Measurements from ENCODE around the gene PDXK. TPM values are rescaled to one million over a fixed set of nuclear protein-coding genes. Genes with fewer than 3 reads are reported as not detected.

PDXK gene
- total and polyA plus RNA-seq, 9 of the 15 experiments (the other 6 are each of a cell fraction or from before 2014, with no cell fraction given), result 5.6 to 162 (median 76.5) TPM

DNA sequence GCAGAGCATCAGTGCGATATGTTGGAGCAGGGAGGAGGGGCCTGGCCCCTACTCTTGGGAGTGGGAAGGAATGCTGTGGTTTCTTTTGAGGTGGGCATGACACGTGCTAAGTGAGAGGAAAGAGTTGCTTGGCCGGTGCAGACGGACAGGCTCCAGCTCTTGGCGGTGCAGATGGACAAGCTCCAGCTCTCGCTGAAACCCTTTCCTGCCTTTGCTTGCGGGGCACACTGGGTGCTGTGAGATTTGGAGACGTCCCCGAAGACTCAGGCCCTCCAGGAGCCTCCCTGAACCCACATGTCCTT, 15.9 kb downstream of the PDXK start (continued):
- TF ChIP-seq, protein P1, sequence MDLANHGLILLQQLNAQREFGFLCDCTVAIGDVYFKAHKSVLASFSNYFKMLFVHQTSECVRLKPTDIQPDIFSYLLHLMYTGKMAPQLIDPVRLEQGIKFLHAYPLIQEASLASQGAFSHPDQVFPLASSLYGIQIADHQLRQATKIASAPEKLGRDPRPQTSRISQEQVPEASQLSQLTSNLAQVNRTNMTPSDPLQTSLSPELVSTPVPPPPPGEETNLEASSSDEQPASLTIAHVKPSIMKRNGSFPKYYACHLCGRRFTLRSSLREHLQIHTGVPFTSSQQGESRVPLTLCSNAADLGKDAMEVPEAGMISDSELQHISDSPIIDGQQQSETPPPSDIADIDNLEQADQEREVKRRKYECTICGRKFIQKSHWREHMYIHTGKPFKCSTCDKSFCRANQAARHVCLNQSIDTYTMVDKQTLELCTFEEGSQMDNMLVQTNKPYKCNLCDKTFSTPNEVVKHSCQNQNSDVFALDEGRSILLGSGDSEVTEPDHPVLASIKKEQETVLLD (IDR thresholded peaks at IDR 0.05), result no peak
- TF ChIP-seq, protein P2, sequence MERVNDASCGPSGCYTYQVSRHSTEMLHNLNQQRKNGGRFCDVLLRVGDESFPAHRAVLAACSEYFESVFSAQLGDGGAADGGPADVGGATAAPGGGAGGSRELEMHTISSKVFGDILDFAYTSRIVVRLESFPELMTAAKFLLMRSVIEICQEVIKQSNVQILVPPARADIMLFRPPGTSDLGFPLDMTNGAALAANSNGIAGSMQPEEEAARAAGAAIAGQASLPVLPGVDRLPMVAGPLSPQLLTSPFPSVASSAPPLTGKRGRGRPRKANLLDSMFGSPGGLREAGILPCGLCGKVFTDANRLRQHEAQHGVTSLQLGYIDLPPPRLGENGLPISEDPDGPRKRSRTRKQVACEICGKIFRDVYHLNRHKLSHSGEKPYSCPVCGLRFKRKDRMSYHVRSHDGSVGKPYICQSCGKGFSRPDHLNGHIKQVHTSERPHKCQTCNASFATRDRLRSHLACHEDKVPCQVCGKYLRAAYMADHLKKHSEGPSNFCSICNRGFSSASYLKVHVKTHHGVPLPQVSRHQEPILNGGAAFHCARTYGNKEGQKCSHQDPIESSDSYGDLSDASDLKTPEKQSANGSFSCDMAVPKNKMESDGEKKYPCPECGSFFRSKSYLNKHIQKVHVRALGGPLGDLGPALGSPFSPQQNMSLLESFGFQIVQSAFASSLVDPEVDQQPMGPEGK (CRISPR knock-in tag; IDR thresholded peaks at IDR 0.05; ENCODE audit: borderline replicate concordance), result no peak
- TF ChIP-seq CBX3 (IDR thresholded peaks at IDR 0.05; ENCODE audit: borderline replicate concordance in 1 of 2, low read length in 2 of 2), result no peak
- no peak for TF ChIP-seq DNMT1 (IDR thresholded peaks at IDR 0.05)
- TF ChIP-seq KDM4B (IDR thresholded peaks at IDR 0.05; ENCODE audit: borderline replicate concordance in 2 of 2, low read depth in 1 of 2), result no peak

DNA sequence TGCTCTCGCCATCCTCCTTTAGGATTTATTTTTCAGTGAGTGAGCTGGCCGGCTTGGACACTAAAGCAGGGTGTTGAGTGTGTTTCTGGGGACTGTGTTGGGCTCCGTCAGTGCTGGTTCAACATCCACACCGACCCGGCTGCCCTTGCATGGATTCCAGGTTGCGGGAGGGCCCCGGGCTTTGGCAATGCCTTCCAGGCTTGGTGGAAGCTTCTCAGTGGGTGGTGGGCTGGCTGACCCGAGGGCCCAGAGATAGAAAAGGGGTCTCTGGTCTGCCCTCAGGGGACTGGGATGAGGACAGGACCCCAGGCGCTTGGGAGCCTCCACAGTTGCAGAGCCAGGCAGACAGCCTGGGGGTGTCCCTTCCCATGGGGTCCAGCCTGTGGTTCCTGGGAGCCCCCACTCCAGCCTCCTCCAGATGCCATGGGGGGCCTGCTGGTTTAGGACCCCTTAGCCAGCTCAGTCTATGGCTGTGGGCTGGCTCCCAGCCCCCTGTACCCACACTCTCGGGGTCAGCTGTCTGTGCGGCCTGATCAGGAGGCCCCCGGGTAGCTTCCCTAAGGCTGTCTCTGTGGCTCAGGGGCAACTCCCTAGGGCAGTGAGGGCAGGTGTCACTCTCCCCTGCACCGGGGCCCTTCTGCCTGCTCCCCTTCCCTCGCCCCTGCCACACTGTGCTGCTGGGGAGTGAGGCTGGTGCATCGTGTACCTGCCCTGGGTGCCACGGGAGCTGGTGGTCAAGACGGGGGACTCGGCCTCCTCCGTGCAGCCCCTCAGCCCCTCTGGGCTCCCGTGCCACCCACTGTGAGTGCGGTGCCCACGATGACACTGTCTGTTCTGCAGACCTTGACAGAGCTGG, 16.5 kb downstream of the PDXK start:
- no peak overlapping the region for H3K4me3 ChIP-seq
- H3K9ac ChIP-seq (ENCODE audit: insufficient read depth in 1 of 2, low read depth in 2 of 2, low read length in 2 of 2), result peak overlapping the region in 1 of 2 experiments; percentile 80; a peak in 2 of 4 replicates
- CTCF ChIA-PET (ENCODE audit: low intra/inter-chr PET ratio), result no interaction called here
- no peaks in the 10 kb centered on the region for H3K27me3 ChIP-seq (ENCODE audit: control insufficient read depth in 2 of 2, insufficient read depth in 2 of 2, low read length in 2 of 2)
- in situ Hi-C loops (cut with MboI) (no loop called here), intact Hi-C loops (cut with micrococcal nuclease) (no loop called here)
- H3K9me1 ChIP-seq (ENCODE audit: control insufficient read depth, insufficient read depth, low read length), result peaks cover 11% of the 10 kb centered on the region
- TF ChIP-seq CLOCK (CRISPR knock-in tag; IDR thresholded peaks at IDR 0.05; ENCODE audit: borderline replicate concordance), result no peak
- TF ChIP-seq KLF16 (IDR thresholded peaks at IDR 0.05), result no peak
- 0 out of 2 replicates have a peak, but pooled peaks have one; percentile 25 for TF ChIP-seq RBFOX2 (IDR thresholded peaks at IDR 0.05; ENCODE audit: low read depth, low read length)
- H3K4me2 ChIP-seq (ENCODE audit: insufficient read depth, low read length), result no peak overlapping the region
- H2AFZ ChIP-seq (ENCODE audit: low read depth, low read length), result no peak overlapping the region
- POLR2A ChIA-PET, result interaction anchor here (0.7 to 3.5 kb wide), 3 partner anchors 8 to 11 kb away, joined by 3 to 26 read pairs (median 19); no protein-coding TSS in a partner anchor
- FAIRE-seq, result no peak
- no peaks in the 10 kb centered on the region for H3K9me3 ChIP-seq (replicated peaks; ENCODE audit: control insufficient read depth, insufficient read depth, low read depth, low read length)
- no peak for DNase-seq (ENCODE audit: extremely low read depth in 1 of 4, low spot score in 3 of 4)
- WGBS (ENCODE audit: insufficient coverage, low coverage, missing lambda C conversion rate), result 94% methylated on average over 22 of the region's 22 CpGs
- H3K36me3 ChIP-seq (ENCODE audit: control insufficient read depth, insufficient read depth, low read length), result peaks cover 77% of the 10 kb centered on the region
- peaks cover 19 to 67% of the 10 kb centered on the region in 2 experiments for H3K4me1 ChIP-seq (replicated peaks in 1 of 2; ENCODE audit: control insufficient read depth in 2 of 2, insufficient read depth in 2 of 2, low read length in 2 of 2)
- ATAC-seq, result no peak
- no peak overlapping the region for H3K27ac ChIP-seq (ENCODE audit: extremely low read depth, low read depth, low read length)
- H3K79me2 ChIP-seq (ENCODE audit: control insufficient read depth, insufficient read depth, low read length), result peaks cover 74% of the 10 kb centered on the region
- H4K20me1 ChIP-seq (replicated peaks; ENCODE audit: control insufficient read depth, insufficient read depth, low read length), result peaks cover 23% of the 10 kb centered on the region
- BruUV-seq (replicated peaks), result no TSS peak

Data from K562 (cell line).